Fibroblast of villous mesenchyme (primary cell): ENCODE results near the gene ADCY4. TPM values are rescaled to one million over a fixed set of nuclear protein-coding genes. Genes with fewer than 3 reads are reported as not detected.

Experiments used
- DNase-seq: peaks from one replicate; pipeline ENCODE4 v3.0.0-alpha.2; 2010; ENCODE audit warnings: low read depth
- H3K4me3 ChIP-seq: 2 replicates; pipeline ENCODE4 v1.5.1; 2011; ENCODE audit warnings: low read depth, mild to moderate bottlenecking, low read length
- total RNA-seq: library from RNA; depleted of rRNA; stranded (reverse); fragments of >200 nt; gene quantifications from 2 replicates; pipeline ENCODE4 v1.2.3, GENCODE V29; 2012
- TF ChIP-seq, protein P1 (sequence below): IDR thresholded peaks from 2 replicates; pipeline ENCODE4 v1.5.1; 2012; ENCODE audit warnings: low read depth, mild to moderate bottlenecking, low read length; ENCODE audit not compliant: insufficient read depth

ADCY4 gene
- total RNA-seq, 1 donor, result 18.1 TPM

DNA sequence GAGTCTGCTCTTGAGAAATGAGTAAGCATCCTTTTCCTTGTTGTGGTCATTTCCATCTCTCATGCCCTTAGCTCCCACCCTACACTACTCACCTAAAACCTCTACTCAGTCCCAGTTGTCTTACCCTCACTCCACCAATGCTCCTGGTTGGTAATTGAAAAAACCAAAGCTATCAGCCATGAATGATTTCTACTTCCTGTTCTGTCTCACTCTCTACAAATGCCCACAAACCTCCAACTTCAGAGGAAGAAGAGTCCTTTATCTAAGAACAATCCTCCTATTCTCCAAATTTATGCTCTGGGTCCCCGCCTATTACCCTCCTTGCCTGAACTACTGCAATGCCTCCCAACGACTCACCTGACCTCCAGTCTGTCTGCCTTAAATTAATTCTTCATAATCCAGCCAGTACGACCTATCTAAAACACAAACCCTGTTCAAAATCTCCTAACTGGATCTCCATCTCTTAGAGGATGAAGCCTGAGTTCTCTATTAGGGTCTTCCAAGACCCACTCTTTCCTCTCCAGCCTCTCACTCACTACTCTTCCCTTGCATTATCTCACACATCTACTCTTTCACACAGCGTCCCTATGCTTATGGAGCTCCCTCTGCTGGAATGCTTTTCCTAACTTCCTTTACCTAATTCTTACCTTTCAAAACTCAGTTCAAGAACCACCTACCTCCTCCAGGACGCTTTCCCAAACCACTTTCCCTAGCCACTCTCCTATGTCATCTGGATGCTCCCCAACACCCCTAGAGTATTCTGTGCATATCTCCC lies 37.5 kb downstream of the ADCY4 start:
- H3K4me3 ChIP-seq, result no peak overlapping the region
- TF ChIP-seq, protein P1, sequence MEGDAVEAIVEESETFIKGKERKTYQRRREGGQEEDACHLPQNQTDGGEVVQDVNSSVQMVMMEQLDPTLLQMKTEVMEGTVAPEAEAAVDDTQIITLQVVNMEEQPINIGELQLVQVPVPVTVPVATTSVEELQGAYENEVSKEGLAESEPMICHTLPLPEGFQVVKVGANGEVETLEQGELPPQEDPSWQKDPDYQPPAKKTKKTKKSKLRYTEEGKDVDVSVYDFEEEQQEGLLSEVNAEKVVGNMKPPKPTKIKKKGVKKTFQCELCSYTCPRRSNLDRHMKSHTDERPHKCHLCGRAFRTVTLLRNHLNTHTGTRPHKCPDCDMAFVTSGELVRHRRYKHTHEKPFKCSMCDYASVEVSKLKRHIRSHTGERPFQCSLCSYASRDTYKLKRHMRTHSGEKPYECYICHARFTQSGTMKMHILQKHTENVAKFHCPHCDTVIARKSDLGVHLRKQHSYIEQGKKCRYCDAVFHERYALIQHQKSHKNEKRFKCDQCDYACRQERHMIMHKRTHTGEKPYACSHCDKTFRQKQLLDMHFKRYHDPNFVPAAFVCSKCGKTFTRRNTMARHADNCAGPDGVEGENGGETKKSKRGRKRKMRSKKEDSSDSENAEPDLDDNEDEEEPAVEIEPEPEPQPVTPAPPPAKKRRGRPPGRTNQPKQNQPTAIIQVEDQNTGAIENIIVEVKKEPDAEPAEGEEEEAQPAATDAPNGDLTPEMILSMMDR, result peak; percentile 46
- DNase-seq, result no peak

DNA sequence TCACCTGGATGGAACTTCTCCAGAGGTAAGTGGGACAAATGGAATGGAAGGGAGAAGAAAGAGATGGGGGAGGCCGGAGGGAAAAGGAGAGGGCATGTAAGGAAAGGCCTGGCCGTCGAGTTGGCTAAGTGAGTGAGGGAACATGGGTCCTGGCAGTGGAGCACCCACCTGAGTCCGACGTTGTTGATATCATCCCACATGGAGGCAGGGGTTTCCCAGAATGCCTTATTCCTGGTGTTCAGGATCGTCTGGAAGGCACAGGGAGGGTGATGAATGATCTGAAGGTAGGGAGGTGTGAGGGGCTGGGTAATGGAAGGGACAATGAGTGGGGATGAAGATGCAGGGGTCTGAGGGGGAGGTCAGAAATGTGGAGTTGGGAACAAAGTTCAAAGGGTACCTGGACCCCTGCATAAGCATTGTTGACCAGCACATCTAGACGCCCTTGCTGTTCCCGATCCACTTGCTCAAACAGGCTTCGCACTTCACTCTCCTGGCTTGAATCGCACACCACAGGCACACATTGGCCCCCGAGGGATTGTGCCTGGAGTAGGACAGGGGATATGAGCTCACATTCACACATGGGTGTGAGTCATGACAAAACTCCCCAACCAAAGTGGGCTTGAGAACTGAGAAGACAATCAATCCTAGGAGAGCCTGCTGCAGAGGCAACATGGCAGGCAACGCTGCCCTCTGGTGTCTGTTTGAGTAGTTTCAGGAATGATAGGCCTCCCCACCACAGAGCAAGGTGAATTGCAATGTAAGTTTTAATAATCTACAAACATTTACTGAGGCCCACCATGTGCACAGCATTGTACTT lies 38.3 kb downstream of the ADCY4 start:
- DNase-seq, result peak; percentile 84
- H3K4me3 ChIP-seq, result no peak overlapping the region
- TF ChIP-seq, protein P1, result peak; percentile 80

DNA sequence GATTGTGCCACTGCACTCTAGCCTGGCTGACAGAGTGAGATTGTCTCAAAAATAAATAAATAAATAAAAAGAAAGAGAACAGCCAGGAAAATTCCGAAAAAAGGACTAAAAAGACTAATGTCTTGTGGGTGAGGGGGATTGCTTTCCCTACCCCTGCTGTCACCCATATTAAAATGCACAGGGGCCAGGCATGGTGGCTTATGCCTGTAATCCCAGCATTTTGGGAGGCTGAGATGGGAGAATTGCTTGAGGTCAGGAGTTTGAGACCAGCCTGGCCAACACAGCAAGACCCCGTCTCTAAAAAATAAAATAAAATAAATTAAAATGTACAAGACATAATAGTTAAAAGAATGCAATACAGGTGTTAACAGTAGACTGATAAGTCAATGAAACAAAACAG lies 41.3 kb downstream of the ADCY4 start:
- TF ChIP-seq, protein P1, result no peak
- no peak overlapping the region for H3K4me3 ChIP-seq

DNA sequence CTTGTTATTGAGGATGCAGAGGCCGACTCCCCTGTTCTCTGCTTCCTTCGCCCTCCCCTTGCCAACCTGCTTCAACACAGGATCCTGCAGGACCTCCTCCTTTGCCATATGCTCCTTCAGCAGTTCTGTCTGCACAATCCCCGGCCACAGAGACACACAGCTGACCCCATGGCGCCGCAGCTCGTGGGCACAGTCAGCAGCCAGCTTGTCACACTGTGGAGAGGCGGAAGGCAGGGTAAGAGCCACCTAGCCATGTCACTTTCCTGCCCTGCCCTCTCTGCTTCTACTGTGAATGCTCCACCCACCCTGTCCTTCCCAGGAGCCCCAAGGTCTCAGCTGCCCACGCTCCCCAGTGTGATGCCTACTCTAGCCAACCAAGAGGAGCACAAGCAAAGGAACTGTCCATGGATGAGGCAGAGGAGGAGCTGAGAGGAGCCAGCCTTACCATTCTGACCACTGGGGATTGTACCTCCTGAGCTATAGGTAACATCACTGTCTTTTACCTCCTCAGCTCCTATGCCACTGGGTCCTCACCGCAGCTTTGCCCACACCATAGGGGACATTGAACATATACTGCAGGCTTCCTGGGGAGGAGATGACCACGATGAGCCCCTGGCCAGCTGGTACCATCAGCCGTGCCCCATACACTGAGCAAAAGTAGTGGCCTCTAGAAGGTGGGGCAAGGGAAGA lies 42.6 kb downstream of the ADCY4 start:
- no peak overlapping the region for H3K4me3 ChIP-seq
- TF ChIP-seq, protein P1, result no peak
- no peak for DNase-seq

More for the DNA sequence above, 41.3 kb downstream of the ADCY4 start:
- DNase-seq, result no peak

DNA sequence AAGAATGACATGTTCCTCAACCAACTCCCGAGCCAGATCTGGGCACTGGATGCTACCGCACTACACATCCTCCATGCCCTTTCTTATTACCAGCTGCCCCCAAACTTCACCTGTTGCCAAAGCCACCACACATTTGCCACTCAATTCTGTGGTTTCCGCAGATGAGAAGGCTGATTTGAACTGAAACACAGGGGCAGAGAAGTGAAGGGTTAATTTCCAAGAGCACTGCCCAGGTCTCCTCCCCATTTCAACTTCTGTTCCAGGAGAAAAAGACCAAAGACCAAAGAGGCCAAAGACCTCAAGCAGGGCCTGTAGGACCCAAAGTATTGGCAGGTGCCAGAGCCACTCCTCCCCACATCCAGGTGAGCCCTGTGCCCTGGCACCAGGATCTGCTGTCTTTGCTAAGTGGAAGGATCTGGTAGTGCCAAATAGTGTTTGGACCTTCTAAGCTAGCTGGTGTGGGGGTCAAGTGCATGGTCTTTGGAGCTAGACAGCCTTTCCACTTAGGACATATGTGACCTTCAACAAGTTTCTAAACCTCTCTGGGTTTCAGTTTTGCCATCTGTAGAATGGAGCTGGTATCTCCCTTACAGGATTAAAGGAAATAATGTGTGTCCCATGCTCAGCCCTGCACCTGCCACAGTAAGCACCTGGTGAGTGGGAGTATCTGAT lies 43.3 kb downstream of the ADCY4 start:
- TF ChIP-seq, protein P1, result no peak
- no peak for DNase-seq
- H3K4me3 ChIP-seq, result no peak overlapping the region

DNA sequence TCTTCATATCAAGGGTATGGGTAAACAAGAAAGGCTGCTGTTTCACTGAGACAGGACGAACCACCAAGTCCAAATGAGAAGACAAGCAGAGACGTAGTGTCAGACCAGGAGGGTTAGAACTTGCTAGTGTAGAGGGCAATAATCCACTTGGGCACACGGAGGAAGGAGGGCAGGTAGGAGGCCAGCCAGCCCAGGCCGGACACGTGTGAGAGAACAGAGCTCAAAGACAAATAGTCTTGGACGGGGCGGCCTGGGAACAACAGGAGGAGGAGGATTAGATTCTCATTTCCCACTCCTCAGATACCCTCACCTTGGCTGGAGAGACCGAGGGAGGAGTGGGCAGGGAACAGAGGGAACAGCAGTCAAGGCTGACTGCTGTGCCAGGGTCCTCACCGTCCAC lies 44.1 kb downstream of the ADCY4 start:
- TF ChIP-seq, protein P1, result no peak
- no peak overlapping the region for H3K4me3 ChIP-seq
- no peak for DNase-seq
